ENCODE data around the gene NPEPPS. TPM values are rescaled to one million over a fixed set of nuclear protein-coding genes. Genes with fewer than 3 reads are reported as not detected.

NPEPPS gene
- total RNA-seq, 1 donor from 2014 or later, result 121 TPM

GRCh38 chr17:47622180-47622549 is 91.3 kb downstream of the NPEPPS start:
- Histone ChIP-seq H3K27me3 (no peaks in the 10 kb centered on the region), H3K9ac (no peak overlapping the region), H2AFZ (replicated peaks) (no peak overlapping the region), H3K4me2 (no peak overlapping the region), H4K20me1 (ENCODE audit: low read depth) (peaks cover 8% of the 10 kb centered on the region), H3K79me2 (ENCODE audit: low read depth) (no peaks in the 10 kb centered on the region), H3F3A (ENCODE audit: low read depth) (peaks cover 38% of the 10 kb centered on the region), H3K4me1 (no peaks in the 10 kb centered on the region), H3K9me3 (ENCODE audit: low read depth) (no peaks in the 10 kb centered on the region), H3K27ac (no peak overlapping the region), H3K36me3 (peaks cover 3% of the 10 kb centered on the region), H3K4me3 (no peak overlapping the region)
- H3K4me3 Mint-ChIP-seq, result peak overlapping the region; percentile 53
- peak overlapping the region; percentile 60 for H3K27ac Mint-ChIP-seq
- DNase-seq (ENCODE audit: low spot score), result no peak
- no peak for TF ChIP-seq EZH2phosphoT487 (IDR thresholded peaks at IDR 0.05)
- peaks cover 26% of the 10 kb centered on the region for H3K36me3 Mint-ChIP-seq
- peaks cover 2% of the 10 kb centered on the region for H3K27me3 Mint-ChIP-seq (ENCODE audit: insufficient read depth, low read depth)
- H3K9me3 Mint-ChIP-seq, result no peaks in the 10 kb centered on the region
- peaks cover 14% of the 10 kb centered on the region for H3K4me1 Mint-ChIP-seq

DNA sequence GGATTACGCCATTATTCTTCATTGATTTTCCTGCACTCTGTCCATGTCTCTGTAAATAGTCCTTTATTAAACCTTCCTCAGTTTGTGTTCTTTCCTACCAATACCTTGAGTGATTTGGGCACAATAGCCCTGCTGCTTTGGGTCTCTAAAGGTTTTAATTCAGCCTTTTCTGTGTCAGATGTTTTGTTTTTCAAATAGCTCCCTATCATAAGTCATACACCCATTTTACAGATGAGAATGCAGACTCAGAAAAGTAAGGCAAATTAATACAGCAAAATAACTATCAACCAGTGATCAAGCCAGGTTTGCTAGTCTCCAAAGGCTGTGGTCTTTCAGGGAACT is 93.8 kb downstream of the NPEPPS start:
- H3K27me3 ChIP-seq, result no peaks in the 10 kb centered on the region
- H3K9me3 ChIP-seq (ENCODE audit: low read depth), result no peaks in the 10 kb centered on the region
- Mint-ChIP-seq H3K9me3 (no peaks in the 10 kb centered on the region), H3K4me3 (no peak overlapping the region), H3K36me3 (peaks cover 20% of the 10 kb centered on the region), H3K4me1 (peaks cover 14% of the 10 kb centered on the region), H3K27me3 (ENCODE audit: insufficient read depth, low read depth) (peaks cover 2% of the 10 kb centered on the region), H3K27ac (no peak overlapping the region)
- H3K27ac ChIP-seq, result no peak overlapping the region
- H3K4me1 ChIP-seq, result no peaks in the 10 kb centered on the region
- peaks cover 8% of the 10 kb centered on the region for H4K20me1 ChIP-seq (ENCODE audit: low read depth)
- peaks cover 43% of the 10 kb centered on the region for H3F3A ChIP-seq (ENCODE audit: low read depth)
- H2AFZ ChIP-seq (replicated peaks), result no peak overlapping the region
- TF ChIP-seq, protein P1, sequence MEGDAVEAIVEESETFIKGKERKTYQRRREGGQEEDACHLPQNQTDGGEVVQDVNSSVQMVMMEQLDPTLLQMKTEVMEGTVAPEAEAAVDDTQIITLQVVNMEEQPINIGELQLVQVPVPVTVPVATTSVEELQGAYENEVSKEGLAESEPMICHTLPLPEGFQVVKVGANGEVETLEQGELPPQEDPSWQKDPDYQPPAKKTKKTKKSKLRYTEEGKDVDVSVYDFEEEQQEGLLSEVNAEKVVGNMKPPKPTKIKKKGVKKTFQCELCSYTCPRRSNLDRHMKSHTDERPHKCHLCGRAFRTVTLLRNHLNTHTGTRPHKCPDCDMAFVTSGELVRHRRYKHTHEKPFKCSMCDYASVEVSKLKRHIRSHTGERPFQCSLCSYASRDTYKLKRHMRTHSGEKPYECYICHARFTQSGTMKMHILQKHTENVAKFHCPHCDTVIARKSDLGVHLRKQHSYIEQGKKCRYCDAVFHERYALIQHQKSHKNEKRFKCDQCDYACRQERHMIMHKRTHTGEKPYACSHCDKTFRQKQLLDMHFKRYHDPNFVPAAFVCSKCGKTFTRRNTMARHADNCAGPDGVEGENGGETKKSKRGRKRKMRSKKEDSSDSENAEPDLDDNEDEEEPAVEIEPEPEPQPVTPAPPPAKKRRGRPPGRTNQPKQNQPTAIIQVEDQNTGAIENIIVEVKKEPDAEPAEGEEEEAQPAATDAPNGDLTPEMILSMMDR (IDR thresholded peaks at IDR 0.05), result no peak
- TF ChIP-seq EZH2phosphoT487 (IDR thresholded peaks at IDR 0.05) (no peak), EZH2 (IDR thresholded peaks at IDR 0.05) (no peak)
- no peak overlapping the region for H3K4me3 ChIP-seq
- no peaks in the 10 kb centered on the region for H3K79me2 ChIP-seq (ENCODE audit: low read depth)
- no peak overlapping the region for H3K4me2 ChIP-seq
- no peaks in the 10 kb centered on the region for H3K36me3 ChIP-seq
- no peak for DNase-seq (ENCODE audit: low spot score)
- H3K9ac ChIP-seq, result no peak overlapping the region

DNA sequence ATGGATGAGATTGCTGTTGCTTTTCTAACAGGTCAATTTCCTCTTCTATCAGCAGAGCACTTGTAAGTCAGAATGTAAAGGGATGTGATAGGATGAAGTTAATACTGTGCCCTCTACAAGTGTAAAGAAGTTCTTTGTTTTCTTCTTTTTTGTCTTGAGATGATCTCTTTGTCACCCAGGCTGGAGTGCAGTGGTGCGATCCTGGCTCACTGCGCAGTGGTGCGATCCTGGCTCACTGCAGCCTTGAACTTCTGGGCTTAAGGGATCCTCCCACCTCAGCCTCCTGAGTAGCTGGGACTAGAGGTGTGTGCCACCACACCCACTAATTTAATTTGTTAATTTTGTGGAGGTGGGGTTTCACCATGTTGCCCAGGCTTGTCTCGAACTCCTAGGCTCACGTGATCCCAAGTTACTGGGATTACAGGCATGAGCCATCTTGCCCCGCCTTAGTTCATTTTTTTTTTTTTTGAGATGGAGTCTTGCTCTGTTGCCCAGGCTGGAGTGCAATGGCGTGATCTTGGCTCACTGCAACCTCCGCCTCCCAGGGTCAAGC is 97.2 kb downstream of the NPEPPS start:
- Histone ChIP-seq H3K9ac (no peak overlapping the region), H2AFZ (replicated peaks) (no peak overlapping the region), H3K79me2 (ENCODE audit: low read depth) (no peaks in the 10 kb centered on the region), H3K4me2 (no peak overlapping the region), H3F3A (ENCODE audit: low read depth) (peaks cover 22% of the 10 kb centered on the region), H3K27ac (no peak overlapping the region), H4K20me1 (ENCODE audit: low read depth) (no peaks in the 10 kb centered on the region), H3K27me3 (no peaks in the 10 kb centered on the region), H3K36me3 (no peaks in the 10 kb centered on the region), H3K4me3 (no peak overlapping the region), H3K4me1 (no peaks in the 10 kb centered on the region), H3K9me3 (ENCODE audit: low read depth) (no peaks in the 10 kb centered on the region)
- H3K4me3 Mint-ChIP-seq, result no peak overlapping the region
- H3K9me3 Mint-ChIP-seq, result no peaks in the 10 kb centered on the region
- no peak for DNase-seq (ENCODE audit: low spot score)
- no peak overlapping the region for H3K27ac Mint-ChIP-seq
- no peak for TF ChIP-seq EZH2 (IDR thresholded peaks at IDR 0.05)
- TF ChIP-seq, protein P1 (IDR thresholded peaks at IDR 0.05), result no peak
- TF ChIP-seq EZH2phosphoT487 (IDR thresholded peaks at IDR 0.05), result no peak
- H3K36me3 Mint-ChIP-seq, result peaks cover 16% of the 10 kb centered on the region
- H3K27me3 Mint-ChIP-seq (ENCODE audit: insufficient read depth, low read depth), result peaks cover 2% of the 10 kb centered on the region
- no peaks in the 10 kb centered on the region for H3K4me1 Mint-ChIP-seq

DNA sequence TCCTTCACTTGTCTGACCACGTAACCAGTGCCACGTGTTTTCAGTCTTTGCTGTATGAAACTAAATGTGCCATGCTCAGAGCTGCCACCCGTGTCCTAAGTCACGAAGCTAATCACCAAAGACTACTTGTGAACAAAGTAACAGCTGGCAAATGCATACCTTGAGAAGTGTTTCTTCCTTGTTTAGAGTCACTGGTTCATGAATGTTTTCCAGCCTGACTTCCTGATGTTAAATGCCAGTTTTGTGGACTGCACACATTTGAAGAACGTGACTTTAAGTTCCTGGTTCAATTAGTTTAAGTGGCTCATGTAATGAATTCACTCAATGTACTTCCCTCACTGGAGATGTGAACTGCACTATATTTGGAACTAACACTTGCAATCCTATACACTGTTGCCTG is 98.9 kb downstream of the NPEPPS start:
- H3K4me1 ChIP-seq, result no peaks in the 10 kb centered on the region
- H3K9me3 Mint-ChIP-seq, result no peaks in the 10 kb centered on the region
- H3K27me3 ChIP-seq, result no peaks in the 10 kb centered on the region
- no peaks in the 10 kb centered on the region for H3K9me3 ChIP-seq (ENCODE audit: low read depth)
- no peaks in the 10 kb centered on the region for H4K20me1 ChIP-seq (ENCODE audit: low read depth)
- H3K27me3 Mint-ChIP-seq (ENCODE audit: insufficient read depth, low read depth), result peaks cover 2% of the 10 kb centered on the region
- peaks cover 10% of the 10 kb centered on the region for H3K36me3 Mint-ChIP-seq
- H3K4me1 Mint-ChIP-seq, result no peaks in the 10 kb centered on the region
- TF ChIP-seq EZH2phosphoT487 (IDR thresholded peaks at IDR 0.05) (no peak), EZH2 (IDR thresholded peaks at IDR 0.05) (no peak)
- TF ChIP-seq, protein P1 (IDR thresholded peaks at IDR 0.05), result no peak
- H3K4me3 ChIP-seq, result no peak overlapping the region
- H3K27ac Mint-ChIP-seq, result no peak overlapping the region
- no peaks in the 10 kb centered on the region for H3K79me2 ChIP-seq (ENCODE audit: low read depth)
- no peak overlapping the region for H3K4me3 Mint-ChIP-seq
- no peak overlapping the region for H3K4me2 ChIP-seq
- no peaks in the 10 kb centered on the region for H3K36me3 ChIP-seq
- no peak overlapping the region for H2AFZ ChIP-seq (replicated peaks)
- H3K9ac ChIP-seq, result no peak overlapping the region
- H3K27ac ChIP-seq, result no peak overlapping the region
- H3F3A ChIP-seq (ENCODE audit: low read depth), result peaks cover 15% of the 10 kb centered on the region
- DNase-seq (ENCODE audit: low spot score), result no peak

Data from neural progenitor cell (in vitro differentiated cells).